ENCODE data around the gene GM2A. TPM values are rescaled to one million over a fixed set of nuclear protein-coding genes. Genes with fewer than 3 reads are reported as not detected.

Gene GM2A
- total RNA-seq, 1 donor from 2014 or later, result 27.1 TPM

DNA sequence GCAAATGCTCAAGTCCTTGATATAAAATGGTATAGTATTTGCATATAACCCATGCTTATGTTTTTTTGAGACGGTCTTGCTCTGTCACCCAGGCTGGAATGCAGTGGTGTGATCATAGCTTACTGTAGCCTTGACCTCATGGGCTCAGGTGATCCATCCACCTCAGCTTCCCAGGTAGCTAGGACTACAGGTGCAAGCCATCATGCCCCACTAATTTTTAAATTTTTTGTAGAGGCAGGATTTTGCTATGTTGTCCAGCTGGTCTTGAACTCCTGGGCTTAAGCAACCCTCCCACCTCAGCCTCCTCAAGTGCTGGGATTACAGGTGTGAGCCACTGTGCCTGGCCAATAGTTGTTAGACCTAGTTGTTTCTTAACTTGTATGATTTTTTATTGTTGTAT is 33.3 kb downstream of the GM2A start:
- Mint-ChIP-seq H3K4me1 (ENCODE audit: low read depth) (peaks cover 1% of the 10 kb centered on the region), H3K4me3 (ENCODE audit: low read depth) (no peak overlapping the region), H3K27ac (no peak overlapping the region), H3K9me3 (ENCODE audit: low read depth) (peaks cover 1% of the 10 kb centered on the region), H3K27me3 (no peaks in the 10 kb centered on the region), H3K36me3 (ENCODE audit: insufficient read depth) (no peaks in the 10 kb centered on the region)
- TF ChIP-seq, protein P1, sequence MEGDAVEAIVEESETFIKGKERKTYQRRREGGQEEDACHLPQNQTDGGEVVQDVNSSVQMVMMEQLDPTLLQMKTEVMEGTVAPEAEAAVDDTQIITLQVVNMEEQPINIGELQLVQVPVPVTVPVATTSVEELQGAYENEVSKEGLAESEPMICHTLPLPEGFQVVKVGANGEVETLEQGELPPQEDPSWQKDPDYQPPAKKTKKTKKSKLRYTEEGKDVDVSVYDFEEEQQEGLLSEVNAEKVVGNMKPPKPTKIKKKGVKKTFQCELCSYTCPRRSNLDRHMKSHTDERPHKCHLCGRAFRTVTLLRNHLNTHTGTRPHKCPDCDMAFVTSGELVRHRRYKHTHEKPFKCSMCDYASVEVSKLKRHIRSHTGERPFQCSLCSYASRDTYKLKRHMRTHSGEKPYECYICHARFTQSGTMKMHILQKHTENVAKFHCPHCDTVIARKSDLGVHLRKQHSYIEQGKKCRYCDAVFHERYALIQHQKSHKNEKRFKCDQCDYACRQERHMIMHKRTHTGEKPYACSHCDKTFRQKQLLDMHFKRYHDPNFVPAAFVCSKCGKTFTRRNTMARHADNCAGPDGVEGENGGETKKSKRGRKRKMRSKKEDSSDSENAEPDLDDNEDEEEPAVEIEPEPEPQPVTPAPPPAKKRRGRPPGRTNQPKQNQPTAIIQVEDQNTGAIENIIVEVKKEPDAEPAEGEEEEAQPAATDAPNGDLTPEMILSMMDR (IDR thresholded peaks at IDR 0.05; ENCODE audit: unreplicated experiment), result no peak
- DNase-seq (ENCODE audit: low spot score, unreplicated experiment), result no peak

DNA sequence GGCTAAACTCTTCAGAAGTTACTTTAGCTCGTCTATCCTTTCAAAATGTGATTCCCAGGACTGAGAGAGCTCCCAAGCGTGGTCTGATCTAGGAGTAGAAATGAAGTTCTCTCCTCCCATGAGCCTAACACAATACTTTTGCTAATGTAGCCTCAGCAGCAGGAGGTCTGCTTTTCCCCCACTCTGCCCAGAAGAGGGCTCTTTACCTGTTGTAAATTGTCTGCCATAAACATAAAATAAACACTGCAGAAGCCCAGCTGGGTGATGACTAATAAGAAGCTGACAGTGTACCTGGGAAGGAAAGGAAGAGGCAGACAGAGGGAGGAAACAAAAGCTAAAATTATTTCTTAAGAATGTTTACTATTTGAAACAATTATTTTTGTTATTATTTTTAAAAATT is 35.2 kb downstream of the GM2A start:
- DNase-seq (ENCODE audit: low spot score, unreplicated experiment), result no peak
- H3K36me3 Mint-ChIP-seq (ENCODE audit: insufficient read depth), result no peaks in the 10 kb centered on the region
- H3K9me3 Mint-ChIP-seq (ENCODE audit: low read depth), result peaks cover 5% of the 10 kb centered on the region
- H3K4me1 Mint-ChIP-seq (ENCODE audit: low read depth), result peaks cover 1% of the 10 kb centered on the region
- TF ChIP-seq, protein P1 (IDR thresholded peaks at IDR 0.05; ENCODE audit: unreplicated experiment), result peak; percentile 17
- H3K27me3 Mint-ChIP-seq, result no peaks in the 10 kb centered on the region
- H3K4me3 Mint-ChIP-seq (ENCODE audit: low read depth), result no peak overlapping the region
- no peak overlapping the region for H3K27ac Mint-ChIP-seq

DNA sequence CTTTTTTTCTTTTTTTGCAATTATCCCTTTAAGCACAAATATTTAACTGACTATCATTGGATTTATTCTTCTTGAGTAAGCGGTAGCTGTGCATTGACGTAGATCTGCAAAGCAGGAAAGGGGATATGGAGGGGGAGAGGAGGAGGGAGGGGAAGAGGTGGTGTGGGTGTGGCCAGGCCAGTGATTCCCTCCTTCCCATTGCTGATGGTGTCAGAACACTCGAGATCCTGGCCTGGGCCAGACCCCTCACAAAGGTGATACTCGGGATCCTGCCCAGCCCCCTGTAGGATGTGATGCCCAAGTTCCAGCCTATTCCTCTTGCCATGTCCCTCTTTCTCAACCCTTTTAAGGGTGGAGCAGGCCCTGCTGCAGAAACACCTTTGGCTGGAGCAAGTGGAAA is 40.6 kb downstream of the GM2A start:
- Mint-ChIP-seq H3K27ac (no peak overlapping the region), H3K27me3 (peaks cover 3% of the 10 kb centered on the region), H3K4me1 (ENCODE audit: low read depth) (no peaks in the 10 kb centered on the region), H3K9me3 (ENCODE audit: low read depth) (peaks cover 5% of the 10 kb centered on the region), H3K36me3 (ENCODE audit: insufficient read depth) (no peaks in the 10 kb centered on the region), H3K4me3 (ENCODE audit: low read depth) (no peak overlapping the region)
- TF ChIP-seq, protein P1 (IDR thresholded peaks at IDR 0.05; ENCODE audit: unreplicated experiment), result no peak
- no peak for DNase-seq (ENCODE audit: low spot score, unreplicated experiment)

DNA sequence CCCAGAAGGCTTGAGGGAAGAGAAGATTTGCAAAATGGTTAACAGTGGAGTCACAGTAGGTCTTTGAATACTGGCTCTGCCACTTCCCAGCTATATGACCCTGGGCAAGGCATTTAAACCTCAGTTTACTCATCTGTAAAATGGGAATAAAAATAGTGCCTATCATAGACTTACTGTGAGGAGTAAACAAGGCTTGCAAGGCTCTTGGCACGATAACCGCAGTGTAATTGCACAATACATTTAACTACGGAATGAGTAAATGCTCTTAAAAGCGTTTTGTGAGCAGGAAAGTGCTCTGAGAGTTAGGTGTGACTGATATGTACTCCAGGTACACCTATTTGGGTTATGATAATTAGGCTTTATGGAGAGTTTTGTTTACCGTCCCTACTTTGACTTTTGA is 42.2 kb downstream of the GM2A start:
- TF ChIP-seq, protein P1 (IDR thresholded peaks at IDR 0.05; ENCODE audit: unreplicated experiment), result no peak
- H3K27ac Mint-ChIP-seq, result no peak overlapping the region
- peaks cover 3% of the 10 kb centered on the region for H3K27me3 Mint-ChIP-seq
- H3K9me3 Mint-ChIP-seq (ENCODE audit: low read depth), result peaks cover 5% of the 10 kb centered on the region
- H3K4me1 Mint-ChIP-seq (ENCODE audit: low read depth), result no peaks in the 10 kb centered on the region
- no peak for DNase-seq (ENCODE audit: low spot score, unreplicated experiment)
- no peak overlapping the region for H3K4me3 Mint-ChIP-seq (ENCODE audit: low read depth)
- H3K36me3 Mint-ChIP-seq (ENCODE audit: insufficient read depth), result no peaks in the 10 kb centered on the region

DNA sequence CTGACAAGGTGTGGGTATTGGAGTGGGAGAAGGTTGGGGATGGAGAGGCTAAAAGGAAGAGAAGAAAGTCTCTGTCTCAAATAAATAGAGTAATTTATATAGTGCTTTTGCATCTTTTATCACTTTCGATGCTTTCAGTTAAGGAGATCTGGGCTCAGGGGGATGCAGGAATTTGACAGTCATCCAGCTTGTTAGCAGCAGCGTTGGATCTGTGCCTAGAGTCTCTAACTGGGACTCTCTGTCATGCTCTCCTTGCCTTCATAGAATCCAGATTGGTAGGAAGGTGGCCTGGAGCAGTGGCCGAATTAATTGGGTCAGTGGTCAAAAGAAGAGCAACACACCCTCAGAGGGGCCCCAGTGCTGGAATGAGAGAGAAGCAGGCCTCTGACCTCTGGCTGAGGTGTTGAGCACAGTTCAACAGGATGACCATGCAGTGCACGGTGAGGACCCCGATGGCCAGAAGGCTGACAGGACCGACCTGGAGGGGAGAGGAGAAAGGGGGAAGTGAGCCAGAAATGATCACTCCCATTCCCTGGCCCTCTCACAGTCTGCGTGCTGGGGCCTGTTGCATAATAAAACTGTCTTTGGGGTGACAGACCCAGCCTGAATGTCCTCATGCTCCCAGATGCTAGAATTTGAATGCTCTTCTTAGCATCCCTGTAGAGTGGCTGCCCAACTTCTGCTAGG is 42.9 kb downstream of the GM2A start:
- H3K4me1 Mint-ChIP-seq (ENCODE audit: low read depth), result no peaks in the 10 kb centered on the region
- H3K27ac Mint-ChIP-seq, result peak overlapping the region; percentile 47
- H3K36me3 Mint-ChIP-seq (ENCODE audit: insufficient read depth), result no peaks in the 10 kb centered on the region
- peaks cover 3% of the 10 kb centered on the region for H3K27me3 Mint-ChIP-seq
- DNase-seq (ENCODE audit: low spot score, unreplicated experiment), result no peak
- TF ChIP-seq, protein P1 (IDR thresholded peaks at IDR 0.05; ENCODE audit: unreplicated experiment), result no peak
- H3K4me3 Mint-ChIP-seq (ENCODE audit: low read depth), result no peak overlapping the region
- H3K9me3 Mint-ChIP-seq (ENCODE audit: low read depth), result peaks cover 5% of the 10 kb centered on the region
